GM19438 (cell line): ENCODE data around the gene PRDX1.

ENCODE experiments used
- ATAC-seq: cut with Tn5 transposase; IDR thresholded peaks from one replicate; pipeline ENCODE4 v1.9.1; 2021; ENCODE audit warnings: low read depth; ENCODE audit not compliant: unreplicated experiment

PRDX1 gene

DNA sequence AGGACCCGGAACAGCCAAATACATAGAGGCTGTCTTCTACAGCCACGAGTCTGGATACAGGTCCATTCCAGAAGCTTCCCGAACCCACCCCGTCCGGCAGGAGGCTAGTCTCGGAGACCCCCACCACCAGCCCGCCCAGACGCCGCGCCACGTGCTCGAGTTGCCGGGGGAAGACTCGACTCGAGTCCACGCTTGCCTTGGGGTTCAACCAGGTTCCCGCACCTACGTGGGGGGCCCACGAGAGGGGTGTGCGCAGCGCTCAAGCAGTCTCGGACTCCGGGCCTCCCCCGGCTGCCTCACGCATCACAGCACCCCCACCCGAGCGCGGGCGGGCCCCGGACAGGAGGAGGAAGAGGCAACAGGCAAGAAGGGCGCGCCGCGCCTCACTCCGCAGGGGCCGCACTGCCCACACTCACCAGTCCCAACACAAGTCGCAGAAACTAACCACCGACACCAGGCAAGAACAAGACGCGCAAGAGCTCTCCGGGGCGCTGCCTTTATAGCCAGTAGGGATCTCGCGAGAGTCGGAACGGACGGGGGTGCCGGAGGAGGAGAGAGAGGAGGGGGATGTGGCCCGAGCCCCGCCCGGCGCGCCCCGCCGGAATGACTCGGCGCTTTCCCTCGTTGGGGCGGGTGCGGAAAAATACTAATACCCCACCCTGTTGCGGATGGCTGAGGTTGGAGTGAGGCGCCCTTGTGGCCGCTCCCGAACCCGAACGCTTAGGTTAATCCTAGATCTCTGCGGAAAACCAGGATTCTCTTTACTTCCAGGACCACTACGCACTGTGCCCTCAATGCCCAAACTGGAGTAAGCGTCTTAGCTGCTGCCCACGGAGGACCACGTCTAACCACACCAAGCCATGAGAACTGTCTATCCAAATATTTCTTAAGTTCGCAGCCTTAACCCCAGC, at the start of gene PRDX1:
Gene PRDX1 (minus strand): TSS at position 472 of the 911 bp plus-strand sequence. CDS start 2,841 bp downstream, outside the sequence.
- peak; percentile 80 for ATAC-seq

DNA sequence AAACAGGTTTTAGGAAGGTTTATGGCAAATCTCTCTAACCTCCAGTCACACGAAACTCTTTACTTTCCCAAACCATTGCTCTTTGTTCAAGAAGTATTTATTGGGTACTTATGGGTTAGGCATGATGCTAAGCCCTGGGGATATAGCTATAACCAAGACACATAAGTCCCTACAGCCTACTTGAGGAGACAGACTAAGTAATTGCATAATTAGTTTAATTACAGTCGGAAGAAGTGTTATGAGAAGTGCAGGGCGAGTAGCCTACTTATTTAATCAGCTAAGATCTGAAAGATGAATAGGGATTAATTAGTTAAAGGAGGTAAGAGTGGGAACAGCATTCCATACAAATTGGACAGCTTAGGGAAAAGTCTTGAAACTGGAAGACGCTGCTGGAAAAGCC, 48.9 kb upstream of the PRDX1 start:
- no peak for ATAC-seq

DNA sequence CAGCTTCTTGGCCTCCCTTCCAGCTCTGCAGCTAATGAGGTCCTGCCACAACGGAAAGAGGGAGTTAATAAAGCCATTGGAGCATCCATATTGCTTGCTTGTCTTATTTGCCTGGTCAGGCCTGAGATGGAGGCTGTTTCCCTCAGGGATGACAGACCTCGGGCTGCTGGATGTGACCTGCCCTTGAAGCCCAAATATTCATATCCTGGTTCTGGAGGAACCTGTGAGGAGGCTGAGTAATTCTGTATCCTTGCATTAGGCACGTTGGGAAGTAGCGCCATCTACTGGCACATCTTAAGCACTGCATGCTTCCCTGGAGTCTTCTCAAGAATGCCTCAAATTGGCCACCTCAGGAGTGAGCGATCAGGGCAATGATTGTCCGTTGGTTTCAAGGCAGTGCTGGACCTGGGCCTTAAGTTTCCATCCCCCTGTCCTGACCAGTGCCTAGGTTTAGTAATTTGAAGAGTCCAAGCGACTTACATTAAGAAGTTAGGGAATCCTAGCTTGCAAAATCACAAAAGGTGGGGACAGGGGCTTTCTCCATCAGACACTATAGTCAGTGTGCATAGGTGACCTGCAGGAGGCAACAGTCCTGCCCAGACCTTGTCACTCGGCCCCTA, 48.4 kb upstream of the PRDX1 start:
- ATAC-seq: peak; percentile 74

DNA sequence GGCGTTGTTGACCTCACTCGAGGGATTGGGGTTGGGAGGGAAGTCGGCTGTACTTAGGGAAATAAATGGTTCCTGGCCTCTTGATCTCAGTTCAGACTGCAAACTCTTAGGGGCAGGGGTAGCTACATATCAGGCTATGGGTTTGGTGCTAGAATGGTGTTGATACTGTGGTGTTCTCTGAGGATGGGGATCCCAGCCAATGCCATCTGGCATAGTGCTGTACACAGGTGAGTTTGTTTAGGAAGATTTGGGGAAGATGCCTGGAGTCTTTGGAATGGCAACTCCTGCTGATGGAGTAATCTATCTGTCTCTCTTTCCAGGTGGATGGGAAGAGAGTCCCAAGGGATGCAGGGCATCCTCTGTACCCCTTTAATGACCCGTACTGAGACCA, 47.9 kb upstream of the PRDX1 start:
- no peak for ATAC-seq

DNA sequence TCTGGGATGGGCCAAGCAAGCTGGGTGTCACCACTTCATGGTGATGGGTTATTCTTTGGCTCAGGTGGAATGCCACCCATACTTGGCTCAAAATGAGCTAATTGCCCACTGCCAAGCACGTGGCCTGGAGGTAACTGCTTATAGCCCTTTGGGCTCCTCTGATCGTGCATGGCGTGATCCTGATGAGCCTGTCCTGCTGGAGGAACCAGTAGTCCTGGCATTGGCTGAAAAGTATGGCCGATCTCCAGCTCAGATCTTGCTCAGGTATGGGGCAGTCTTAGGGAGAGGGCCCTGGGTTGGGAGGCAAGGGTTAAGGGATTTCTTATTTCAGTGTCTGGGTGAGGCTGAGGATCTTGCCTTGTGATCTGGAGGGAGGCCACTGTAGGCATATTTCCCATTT, 46.7 kb upstream of the PRDX1 start:
- ATAC-seq: no peak

DNA sequence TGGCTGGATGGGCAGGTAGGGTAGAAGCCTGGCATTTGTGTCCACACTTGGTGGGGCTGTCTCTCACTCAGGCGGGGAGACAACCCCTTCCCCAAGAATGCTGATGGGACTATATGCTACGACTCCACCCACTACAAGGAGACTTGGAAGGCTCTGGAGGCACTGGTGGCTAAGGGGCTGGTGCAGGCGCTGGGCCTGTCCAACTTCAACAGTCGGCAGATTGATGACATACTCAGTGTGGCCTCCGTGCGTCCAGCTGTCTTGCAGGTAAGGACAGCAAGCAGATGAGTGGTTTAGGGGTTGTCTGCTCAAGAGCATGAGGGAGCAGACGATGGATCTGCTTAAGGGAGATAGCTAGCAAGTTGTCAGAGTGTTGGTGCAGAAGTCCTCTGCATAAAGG, 46.2 kb upstream of the PRDX1 start:
- no peak for ATAC-seq

DNA sequence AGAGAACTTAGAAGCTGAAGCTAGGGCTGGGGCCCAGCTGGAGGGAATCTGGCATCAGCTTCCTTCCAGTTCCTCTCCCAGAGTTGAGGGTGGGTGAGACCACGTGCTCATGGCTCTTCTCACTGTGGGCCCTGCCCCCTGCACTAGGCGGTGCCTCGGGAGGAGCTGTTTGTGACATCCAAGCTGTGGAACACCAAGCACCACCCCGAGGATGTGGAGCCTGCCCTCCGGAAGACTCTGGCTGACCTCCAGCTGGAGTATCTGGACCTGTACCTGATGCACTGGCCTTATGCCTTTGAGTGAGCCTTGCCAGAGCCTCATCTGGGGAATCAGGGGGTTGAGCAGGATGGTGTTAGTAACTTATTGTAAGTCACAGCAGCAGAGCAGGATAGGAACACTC, 45.0 kb upstream of the PRDX1 start:
- no peak for ATAC-seq

DNA sequence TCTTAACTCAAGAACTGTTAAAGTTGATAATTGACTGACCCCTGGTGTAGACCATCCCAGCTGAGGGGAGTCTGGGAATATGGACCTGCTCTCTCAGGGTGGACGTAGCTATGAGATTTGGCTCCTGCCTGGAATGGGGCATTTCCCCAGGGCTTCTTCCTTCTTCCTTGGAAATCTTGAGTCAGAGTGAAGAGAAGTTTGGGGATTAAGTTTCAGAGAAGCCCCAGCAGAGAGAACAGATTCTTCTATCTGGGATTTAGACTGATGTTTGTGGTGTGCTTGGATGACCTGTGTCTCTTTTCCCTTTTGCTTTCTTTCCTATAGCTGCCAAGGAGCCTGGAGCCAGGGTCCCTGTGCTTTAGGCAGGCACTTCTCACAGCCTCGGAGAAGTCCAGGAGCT, 42.2 kb upstream of the PRDX1 start:
- no peak for ATAC-seq

DNA sequence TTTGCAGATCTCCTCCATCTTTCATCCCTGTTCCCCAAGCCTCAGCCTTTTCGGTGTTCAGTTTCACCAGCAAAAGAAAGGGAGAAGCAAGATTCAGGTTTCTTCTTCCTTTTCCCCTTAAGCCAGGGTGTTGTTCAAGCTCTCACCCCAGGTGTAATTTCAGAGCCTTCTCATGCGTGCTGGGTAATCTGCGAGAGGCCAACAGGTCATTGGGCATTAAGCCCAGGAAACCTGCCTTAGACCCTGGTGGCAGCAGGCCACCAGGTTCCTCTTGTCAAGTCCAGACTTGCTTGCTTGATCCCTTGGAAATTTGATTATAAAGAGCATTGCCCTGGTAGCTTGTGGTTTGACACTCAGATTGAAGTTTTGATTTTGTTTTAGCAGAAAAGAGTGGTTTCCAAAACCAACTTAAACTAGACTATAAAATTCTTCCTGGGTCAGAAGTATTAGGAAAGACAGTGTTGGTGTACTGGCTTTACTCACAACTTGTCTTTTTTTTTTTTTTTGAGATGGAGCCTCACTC, 35.8 kb upstream of the PRDX1 start:
- ATAC-seq: no peak

DNA sequence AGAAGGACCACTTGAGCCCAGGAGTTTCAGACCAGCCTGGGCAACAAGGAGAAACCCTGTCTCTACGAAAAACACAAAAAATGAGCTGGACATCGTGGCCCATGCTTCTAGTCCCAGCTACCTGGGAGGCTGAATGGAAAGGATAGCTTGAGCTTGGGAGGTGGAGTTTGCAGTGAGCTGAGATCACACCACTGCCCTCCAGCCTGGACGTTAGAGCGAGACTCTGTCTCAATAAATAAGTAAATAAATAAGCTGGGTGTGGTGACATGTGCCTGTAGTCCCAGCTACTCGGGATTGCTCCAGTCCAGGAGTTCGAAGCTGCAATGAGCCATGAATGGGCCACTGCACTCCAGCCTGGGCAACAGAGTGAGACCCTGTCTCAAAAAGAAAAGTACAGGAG, 32.5 kb upstream of the PRDX1 start:
- ATAC-seq: no peak

DNA sequence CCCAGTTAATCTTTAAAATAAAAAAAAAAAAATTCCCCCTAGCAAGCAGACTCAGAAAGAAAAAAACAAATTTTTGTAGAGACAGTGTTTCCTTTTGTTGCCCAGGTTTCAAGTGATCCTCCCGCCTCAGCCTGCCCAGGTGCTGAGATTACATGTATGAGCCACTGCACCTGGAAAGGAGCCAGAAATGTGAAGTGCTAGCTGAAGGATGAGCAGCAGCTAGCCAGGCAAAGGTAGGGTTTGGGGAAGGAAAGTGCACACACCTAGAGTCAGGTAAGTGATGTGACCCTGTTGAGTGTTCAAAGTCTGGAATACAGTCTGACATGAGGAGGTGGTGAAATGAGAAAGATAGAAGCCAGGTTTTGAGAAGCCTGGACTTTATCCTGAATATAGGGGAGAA, 30.6 kb upstream of the PRDX1 start:
- ATAC-seq: no peak

DNA sequence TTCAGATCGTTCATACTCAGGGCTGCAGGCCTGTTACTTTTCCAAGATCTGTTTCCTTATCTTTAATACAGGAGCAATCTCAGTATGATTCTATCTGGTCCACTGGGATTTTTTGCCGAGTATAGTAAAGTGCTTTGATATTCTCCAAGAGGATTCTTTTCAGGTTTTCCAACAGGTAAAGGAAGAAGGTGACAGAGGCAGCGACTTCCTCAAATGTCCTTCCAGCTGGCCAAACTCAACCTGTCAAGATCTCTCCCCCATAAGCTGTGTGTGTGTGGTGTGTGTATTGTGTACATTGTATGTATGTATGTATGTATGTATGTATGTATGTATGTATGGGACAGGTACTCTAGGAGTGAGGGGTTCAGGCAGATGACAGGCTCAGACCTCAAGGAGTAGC, 30.0 kb upstream of the PRDX1 start:
- ATAC-seq: no peak

DNA sequence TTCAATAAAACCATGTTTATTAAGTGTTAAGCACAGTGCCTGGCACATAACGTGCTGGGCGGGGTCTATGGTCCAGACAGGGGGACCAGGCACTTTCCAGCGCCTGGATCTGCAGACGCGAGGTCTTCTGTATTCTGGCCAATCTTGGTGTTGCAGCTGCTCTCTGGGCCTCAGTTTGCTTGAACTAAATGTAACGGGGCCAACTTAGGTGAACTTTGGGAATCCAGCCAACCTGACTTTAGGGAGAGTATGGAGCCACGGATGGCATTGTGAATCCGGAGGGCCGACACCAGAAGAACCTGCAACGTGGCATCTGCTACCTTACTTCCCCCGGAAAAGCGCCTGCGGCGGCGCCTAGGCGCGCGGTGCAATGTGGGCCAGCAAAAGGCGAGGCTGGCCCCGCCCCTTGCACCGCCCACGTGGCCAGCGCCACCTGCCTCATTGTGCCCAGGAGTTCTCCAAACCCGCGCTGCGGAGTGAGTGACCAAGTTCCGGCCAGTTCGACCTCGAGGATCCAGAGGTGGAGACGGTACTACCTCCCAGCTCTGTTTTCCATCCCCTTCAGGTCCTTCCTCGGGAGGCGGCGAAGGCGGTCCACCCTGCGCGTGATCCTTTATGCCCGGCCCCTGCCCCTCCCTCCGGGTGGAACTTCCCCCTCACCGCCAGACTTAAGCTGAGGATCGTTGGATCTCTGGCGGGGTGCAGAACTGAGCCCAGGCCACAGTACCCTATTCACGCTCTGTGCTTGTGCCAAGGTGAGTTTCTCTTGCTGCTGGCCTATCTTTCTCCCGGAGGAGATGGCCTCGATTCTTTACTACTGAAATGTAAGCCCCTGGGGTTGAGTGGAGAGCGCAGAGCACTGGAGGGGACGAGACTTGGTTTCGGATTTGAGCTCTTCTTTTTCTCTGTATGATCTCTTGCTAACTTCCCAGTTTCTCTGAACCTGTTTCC, 29.0 kb upstream of the PRDX1 start, which contains the start of gene AKR1A1:
Gene AKR1A1 (plus strand): TSS at position 426 of the 951 bp plus-strand sequence. CDS start 10,969 bp downstream, outside the sequence.
- peak; percentile 93 for ATAC-seq

DNA sequence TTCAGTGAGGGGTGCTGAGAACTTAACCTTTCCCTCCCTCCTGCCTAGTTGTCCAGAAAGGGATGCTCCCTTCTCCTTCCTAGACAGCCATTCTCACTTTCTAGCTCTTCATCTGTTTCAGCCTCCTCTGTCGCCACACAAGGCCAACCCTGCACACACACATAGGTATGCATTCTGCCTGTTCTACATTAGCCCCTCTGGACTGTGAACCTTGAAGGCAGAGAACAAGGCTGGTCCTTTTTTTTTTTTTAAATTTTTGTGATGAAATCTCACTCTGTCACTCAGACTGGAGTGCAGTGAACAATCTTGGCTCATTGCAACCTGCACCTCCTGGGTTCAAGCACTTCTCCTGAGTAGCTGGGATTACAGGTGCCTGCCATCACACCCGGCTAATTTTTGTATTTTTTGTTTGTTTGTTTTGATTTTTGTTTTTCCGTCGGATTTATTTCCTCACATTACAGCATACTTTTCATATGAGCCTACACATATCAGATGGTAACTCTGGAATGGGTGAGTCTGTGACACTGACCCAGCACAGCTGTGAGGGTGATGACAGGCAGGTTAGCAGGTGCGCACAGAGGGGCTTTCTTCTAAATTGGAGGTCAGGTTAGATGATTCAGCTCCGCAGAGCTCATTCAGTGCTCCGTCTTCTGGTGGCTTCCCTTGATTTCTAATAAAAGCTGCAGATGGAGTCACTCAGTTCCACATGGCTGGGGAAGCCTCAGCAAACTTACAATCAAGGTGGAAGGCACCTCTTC, 24.0 kb upstream of the PRDX1 start:
- no peak for ATAC-seq

DNA sequence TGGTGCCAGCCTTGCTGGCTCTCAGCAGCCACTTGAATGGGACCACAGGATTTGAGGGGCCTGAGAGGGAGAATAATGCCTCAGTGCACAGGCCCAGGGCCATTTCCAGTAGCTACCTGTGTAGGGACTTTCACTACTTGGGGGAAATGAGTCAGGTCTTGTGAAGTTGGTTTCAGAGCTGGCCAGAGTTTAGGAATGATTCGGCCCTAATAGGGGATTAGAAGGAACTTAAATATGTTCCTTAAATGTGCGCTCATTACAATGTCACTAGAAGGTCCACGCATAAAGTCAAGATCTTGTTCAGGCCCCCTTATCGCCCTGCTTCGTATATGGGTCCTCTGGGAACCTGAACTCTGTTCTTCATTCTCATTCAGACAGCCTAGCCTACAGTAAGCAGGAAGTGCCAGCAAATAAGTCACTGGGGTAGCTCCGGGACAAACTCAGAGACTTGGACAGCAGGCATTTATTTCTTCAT, 23.4 kb upstream of the PRDX1 start:
- ATAC-seq: no peak

DNA sequence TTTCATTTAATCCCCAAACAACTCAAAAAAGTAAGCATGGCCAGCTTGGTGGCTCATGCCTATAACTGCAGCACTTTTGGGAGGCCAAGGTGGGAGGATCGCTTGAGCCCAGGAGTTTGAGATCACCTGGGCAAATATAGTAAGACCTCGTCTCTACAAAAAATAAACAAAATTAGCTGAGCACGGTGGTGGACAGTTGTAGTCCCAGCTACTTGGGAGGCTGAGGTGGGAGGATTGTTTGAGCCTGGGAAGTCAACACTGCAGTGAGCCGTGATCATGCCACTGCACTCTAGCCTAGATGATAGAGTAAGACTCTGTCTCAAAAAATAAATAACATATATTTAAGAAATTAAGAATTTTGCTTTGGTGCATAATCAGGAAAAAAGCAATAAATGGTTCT, 22.8 kb upstream of the PRDX1 start:
- no peak for ATAC-seq

DNA sequence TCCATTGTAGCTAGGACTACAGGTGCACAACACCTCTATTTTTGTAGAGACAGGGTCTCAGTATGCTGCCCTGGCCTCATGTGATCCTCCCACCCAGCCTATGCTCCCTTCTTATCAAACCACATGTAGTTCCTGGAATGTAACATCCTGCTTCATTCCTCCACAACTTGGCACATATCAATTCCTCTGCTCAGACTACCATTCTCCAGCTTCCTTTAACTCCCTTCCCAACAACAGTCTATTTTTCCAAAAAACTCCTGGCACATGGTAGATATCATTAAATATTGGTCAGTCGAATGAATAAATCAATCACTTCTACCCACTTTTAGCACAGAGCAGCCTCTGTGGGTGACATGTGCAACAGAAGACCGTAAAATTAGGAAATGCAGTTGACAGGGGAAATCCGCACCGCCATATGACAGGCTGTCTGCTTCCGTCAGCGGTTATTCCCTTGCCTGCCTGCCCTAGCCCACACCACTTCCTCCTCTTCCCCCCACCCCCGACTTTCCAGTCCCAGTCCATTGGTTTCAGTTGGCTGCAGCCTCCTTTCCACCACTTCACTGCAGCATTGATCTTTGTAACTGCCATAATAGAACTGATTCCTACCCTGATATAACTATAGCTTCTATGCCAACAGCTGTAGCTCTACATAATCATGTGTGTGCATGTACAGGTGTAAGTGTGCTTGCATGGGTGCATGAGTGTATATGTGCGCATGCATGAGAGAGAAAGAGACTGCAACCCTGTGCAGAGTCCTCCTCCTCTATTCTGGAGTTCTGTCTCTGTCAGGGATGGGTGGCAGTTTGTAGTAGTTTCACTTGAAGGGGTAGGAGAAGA, 22.1 kb upstream of the PRDX1 start:
- ATAC-seq: no peak

DNA sequence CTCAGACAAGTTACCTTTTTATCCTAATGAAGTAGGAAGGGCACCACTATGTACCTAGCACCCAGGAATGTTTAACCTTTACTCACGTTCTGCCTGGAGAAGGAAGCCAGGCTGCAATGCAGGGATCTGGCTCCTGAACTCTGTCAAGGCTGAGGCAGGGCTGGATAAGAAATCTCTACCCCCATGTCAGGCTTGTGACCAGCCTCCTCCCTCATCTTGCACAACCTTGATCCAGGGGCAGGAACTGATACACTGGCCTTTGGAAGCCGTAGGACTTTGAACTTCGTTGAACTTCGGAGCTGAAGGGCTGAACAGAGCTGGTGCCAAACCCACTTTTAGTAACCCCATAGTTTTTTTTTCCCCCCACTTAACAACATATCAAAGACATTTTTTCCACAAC, 20.9 kb upstream of the PRDX1 start:
- ATAC-seq: no peak

DNA sequence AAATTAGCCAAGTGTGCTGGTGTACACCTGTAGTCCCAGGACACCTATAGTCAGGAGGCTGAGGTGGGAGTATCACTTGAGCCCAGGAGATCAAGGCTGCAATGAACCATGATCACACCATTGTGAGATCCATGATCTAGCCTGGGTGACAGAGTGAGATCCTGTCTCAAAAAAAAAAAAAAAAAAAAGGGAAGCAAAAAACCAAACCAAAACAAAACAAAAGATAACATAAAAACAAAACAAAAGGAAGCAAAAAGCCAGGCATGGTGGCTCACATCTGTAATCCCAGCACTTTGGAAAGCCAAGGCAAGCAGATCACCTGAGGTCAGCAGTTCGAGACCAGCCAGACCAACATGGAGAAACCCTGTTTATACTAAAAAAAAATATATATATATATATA, 19.5 kb upstream of the PRDX1 start:
- ATAC-seq: no peak
